Omental fat pad (tissue), 4 donors: ENCODE results near the gene AGAP1. TPM values are rescaled to one million over a fixed set of nuclear protein-coding genes. Genes with fewer than 3 reads are reported as not detected.

ENCODE experiments used
- ATAC-seq: fragments of 150-250 bp; one replicate; pipeline ENCODE4 v1.9.1; 2016; ENCODE audit warnings: mild to moderate bottlenecking, moderate library complexity; ENCODE audit not compliant: low FRiP score
- DNase-seq: peaks from one replicate; pipeline ENCODE4 v3.0.0-alpha.2; 2019; ENCODE audit warnings: low spot score
- total RNA-seq, 4 donors: library from RNA; depleted of rRNA; stranded (reverse); fragments of >200 nt; gene quantifications; one replicate each; pipeline ENCODE4 v1.1.0, GENCODE V29; 2016
- TF ChIP-seq, protein P1 (sequence below), 3 donors: fragments of 450-650 bp; IDR thresholded peaks; one replicate each; pipeline ENCODE4 v1.5.1; 2016 to 2017; ENCODE audit warnings: antibody characterized with exemption in 3 of 3, mild to moderate bottlenecking in 3 of 3, moderate library complexity in 2 of 3

AGAP1 gene
- total RNA-seq, 4 donors from 2014 or later: 15.5 to 24.3 (median 16.2) TPM

DNA sequence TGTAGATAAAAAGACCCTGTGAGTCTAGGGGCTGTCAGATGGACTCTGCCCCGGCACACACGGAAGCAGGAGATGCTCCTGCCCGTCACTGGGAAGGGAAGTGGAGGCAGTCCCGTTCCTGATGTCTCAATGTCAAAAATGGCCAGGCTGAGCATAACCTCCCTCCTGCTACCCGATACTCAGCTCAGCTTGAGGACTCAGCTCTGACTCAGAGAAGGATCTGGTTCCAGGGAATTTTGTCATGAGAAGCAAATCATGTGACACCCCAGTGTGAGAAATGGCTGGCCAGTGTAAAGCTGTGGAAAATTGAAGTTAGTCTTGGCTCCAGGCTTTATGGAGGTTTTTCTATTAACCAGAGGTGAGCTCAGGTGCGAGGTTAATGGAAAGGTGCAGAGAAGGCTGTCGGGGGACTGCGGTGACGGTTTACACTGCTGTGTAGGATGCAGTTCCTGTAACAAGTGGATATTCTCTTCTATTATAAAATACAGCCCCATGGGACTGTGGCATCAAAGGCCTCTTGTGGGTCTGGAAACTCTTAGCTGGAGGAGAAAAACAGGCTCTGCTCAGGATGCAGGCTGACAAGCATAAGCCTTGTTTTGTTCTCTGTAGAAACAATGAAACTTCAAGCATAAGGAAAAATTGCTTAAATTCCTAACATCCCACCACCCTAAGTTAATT lies 24.7 kb upstream of the AGAP1 start:
- peak; percentile 62 for ATAC-seq
- TF ChIP-seq, protein P1, sequence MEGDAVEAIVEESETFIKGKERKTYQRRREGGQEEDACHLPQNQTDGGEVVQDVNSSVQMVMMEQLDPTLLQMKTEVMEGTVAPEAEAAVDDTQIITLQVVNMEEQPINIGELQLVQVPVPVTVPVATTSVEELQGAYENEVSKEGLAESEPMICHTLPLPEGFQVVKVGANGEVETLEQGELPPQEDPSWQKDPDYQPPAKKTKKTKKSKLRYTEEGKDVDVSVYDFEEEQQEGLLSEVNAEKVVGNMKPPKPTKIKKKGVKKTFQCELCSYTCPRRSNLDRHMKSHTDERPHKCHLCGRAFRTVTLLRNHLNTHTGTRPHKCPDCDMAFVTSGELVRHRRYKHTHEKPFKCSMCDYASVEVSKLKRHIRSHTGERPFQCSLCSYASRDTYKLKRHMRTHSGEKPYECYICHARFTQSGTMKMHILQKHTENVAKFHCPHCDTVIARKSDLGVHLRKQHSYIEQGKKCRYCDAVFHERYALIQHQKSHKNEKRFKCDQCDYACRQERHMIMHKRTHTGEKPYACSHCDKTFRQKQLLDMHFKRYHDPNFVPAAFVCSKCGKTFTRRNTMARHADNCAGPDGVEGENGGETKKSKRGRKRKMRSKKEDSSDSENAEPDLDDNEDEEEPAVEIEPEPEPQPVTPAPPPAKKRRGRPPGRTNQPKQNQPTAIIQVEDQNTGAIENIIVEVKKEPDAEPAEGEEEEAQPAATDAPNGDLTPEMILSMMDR (IDR thresholded peaks at IDR 0.05): no peak
- no peak for DNase-seq

DNA sequence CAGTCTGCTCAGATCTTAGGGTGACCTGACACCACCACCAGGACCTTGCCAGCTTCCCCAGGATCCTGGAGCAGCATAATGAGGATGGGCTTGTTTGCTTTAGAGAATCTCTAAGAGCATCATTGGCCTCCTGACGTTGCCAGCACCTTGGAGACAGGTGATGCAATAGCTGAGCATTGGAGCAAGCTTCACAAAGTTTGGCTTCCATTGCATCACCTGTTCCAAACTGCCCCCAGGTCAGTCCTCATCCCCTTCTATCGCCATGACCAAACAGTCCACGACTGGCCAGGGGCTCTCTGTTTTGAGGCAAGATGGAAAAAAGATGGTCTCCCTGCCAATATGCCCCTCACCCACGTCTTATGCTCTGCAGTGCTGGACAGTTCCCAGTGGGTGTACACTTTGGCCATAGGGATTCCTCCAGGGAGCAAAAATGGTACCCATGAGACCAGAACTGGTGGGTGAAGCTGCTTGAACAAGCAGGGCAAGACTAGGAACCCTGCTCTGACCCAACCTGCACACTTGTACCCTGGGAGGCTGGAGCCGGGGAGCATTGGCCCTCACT lies 22.6 kb upstream of the AGAP1 start:
- TF ChIP-seq, protein P1 (IDR thresholded peaks at IDR 0.05): no peak
- DNase-seq: no peak
- no peak for ATAC-seq

DNA sequence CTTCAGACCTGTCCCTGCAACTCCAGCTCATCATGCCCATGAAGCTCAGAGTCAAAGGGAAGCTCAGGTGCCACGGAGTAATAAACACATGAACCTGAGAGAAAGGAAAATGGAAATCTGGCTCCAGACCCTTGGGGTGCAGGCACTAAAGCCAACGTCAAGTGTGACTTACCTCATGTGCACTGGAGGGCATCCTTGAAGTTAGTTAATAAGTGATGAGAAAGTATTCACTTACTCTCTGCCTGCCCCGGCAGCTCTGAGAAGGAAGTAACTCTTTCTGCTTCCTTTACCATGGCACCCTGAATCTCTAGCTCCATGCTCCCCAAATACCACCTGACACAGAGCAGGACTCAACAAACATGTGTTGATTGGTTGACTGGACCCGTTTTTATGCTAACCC lies 21.4 kb upstream of the AGAP1 start:
- no peak for ATAC-seq
- TF ChIP-seq, protein P1 (IDR thresholded peaks at IDR 0.05): no peak
- no peak for DNase-seq

DNA sequence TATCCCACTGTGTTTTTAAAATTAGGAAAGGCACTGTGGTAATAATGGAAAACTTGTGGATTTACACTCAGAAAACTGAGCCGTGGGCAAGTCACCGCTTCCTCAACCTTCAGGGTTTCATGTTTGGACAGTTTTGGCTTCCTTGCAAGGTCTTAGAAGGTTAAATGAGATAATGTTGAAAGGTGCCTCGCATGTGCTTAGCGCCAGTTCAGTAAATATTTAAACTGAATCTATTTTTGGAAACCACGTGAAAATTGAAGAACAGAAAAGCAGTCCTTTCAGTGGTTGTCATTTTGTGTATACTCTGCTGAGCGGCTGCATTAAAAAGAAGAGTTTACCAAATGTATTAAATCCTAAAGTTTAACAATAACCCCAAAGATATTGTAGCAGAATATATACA lies 15.2 kb upstream of the AGAP1 start:
- DNase-seq (no peak), ATAC-seq (no peak)
- TF ChIP-seq, protein P1 (IDR thresholded peaks at IDR 0.05): no peak

DNA sequence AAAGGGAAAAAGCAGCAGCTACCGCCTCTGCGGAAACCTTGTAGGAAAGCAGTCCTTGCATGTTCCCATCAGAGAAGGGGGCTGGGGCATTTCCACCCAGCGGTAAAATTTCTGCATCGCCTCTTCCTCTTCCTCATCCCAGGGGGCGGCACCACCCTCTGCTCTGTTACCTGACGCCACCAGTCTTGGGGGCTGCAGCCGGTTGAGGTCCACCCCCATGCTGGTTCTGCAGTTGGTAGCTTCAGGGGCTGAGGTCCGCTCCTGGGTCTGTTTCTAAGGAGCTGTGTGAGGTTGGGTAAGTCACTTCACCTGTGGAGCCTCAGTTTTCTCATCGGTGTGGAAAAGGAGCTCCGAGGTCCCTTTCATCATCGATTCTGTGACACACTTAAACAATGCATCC lies 14.2 kb upstream of the AGAP1 start:
- TF ChIP-seq, protein P1 (IDR thresholded peaks at IDR 0.05): no peak
- DNase-seq (no peak), ATAC-seq (no peak)

DNA sequence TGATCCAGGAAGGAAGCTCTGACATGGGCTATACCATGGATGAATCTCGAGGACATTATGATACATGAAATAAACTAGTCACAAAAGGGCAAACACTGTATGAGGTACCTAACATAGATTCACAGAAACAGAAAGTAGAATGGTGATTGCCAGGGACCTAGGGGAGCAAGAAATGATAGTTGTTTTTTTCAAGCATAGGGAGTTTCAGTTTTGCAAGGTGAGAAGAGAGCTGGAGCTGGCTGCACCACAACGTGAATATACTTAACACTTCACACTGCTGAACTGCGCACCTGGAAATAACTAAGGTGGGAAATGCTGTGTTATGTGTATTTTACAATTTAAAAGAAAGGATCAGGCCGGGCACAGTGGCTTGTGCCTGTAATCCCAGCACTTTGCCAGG lies 13.2 kb upstream of the AGAP1 start:
- TF ChIP-seq, protein P1 (IDR thresholded peaks at IDR 0.05): no peak
- no peak for DNase-seq
- no peak for ATAC-seq

DNA sequence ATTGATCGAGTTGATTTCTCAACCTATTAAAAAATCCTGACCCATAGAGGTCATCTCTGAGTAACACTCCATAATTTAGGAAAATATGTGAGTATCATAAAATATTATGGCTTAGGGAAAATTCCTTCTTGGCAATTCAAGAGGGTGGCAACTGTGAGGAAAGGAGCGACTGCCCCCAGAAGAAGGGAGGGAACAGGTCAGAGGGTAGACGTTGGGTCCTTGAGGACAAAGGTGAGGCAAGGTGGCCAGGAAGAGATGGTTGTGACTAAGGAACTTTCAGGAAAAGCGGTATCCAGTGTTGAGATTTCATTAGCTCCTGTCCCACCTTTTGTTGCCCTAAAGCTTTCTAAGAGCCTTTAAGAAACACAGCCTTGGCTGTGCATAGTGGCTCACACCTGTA lies 10.5 kb upstream of the AGAP1 start:
- ATAC-seq (no peak), DNase-seq (no peak)
- TF ChIP-seq, protein P1 (IDR thresholded peaks at IDR 0.05): no peak
